ENCODE data around the gene PRRT1.

GRCh38 chr6:32167761-32168262 is 16.1 kb upstream of the PRRT1 start:
- TF ChIP-seq CTCF (conservative IDR thresholded peaks at IDR 0.05; ENCODE audit: low read length) (no peak), EZH2phosphoT487 (IDR thresholded peaks at IDR 0.05; ENCODE audit: borderline replicate concordance, low read depth, low read length) (no peak)

All from OCI-LY7 (cell line).